Epithelial cell of proximal tubule (primary cell): Measurements from ENCODE around the gene PGM5. TPM values are rescaled to one million over a fixed set of nuclear protein-coding genes. Genes with fewer than 3 reads are reported as not detected.

Source experiments
- DNase-seq: peaks from one replicate; pipeline ENCODE4 v3.0.0-alpha.2; 2011; ENCODE audit warnings: low read depth
- H3K4me3 ChIP-seq: 2 replicates; pipeline ENCODE4 v1.5.1; 2011; ENCODE audit warnings: low read depth, mild to moderate bottlenecking, low read length
- total RNA-seq: library from RNA; depleted of rRNA; stranded (reverse); fragments of >200 nt; gene quantifications from 2 replicates; pipeline ENCODE4 v1.2.3, GENCODE V29; 2015
- TF ChIP-seq, protein P1 (sequence below): conservative IDR thresholded peaks from 2 replicates; pipeline ENCODE4 v1.5.1; 2012; ENCODE audit warnings: low read depth, mild to moderate bottlenecking, low read length

Gene PGM5
- total RNA-seq, 1 donor from 2014 or later = not detected

DNA sequence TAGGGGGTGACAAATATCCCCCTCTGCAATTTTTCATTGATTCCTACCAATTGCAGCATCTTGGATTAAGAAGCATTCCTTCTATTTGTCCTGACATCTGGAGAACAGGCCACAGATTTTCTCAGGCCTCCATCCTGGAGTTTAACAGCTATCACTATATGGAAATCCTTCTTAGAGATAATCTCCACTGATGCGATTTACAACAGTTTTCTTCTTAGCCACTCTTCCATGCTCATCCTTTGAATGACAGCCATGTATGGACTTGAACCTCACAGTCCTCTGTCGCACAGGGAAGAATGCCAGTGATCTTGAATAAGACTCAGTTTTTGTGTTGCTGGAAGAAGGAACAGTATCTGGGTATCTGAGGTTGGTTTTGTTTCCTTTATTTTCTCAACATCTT is 73.2 kb downstream of the PGM5 start:
- TF ChIP-seq, protein P1, sequence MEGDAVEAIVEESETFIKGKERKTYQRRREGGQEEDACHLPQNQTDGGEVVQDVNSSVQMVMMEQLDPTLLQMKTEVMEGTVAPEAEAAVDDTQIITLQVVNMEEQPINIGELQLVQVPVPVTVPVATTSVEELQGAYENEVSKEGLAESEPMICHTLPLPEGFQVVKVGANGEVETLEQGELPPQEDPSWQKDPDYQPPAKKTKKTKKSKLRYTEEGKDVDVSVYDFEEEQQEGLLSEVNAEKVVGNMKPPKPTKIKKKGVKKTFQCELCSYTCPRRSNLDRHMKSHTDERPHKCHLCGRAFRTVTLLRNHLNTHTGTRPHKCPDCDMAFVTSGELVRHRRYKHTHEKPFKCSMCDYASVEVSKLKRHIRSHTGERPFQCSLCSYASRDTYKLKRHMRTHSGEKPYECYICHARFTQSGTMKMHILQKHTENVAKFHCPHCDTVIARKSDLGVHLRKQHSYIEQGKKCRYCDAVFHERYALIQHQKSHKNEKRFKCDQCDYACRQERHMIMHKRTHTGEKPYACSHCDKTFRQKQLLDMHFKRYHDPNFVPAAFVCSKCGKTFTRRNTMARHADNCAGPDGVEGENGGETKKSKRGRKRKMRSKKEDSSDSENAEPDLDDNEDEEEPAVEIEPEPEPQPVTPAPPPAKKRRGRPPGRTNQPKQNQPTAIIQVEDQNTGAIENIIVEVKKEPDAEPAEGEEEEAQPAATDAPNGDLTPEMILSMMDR = no peak
- no peak overlapping the region for H3K4me3 ChIP-seq
- DNase-seq = no peak

DNA sequence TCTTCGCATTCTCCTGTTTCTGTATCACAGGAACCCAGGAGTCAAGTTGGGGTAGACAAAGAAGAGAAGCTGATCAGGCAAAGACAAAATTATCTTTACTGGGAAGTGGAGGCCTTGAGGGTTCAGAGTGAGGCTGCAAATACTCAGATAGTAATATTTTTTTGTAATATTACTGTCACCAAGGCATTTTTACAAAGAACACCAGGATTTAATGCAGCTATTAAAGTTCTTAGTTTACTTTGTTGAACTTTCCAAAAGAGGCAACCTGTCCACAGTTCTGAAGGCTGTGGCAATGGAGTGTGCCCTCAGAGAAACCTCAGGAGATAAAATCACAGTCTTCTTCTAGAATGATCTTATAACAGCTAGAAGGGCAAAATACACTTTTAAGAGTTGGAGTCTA is 74.9 kb downstream of the PGM5 start:
- no peak overlapping the region for H3K4me3 ChIP-seq
- DNase-seq = no peak
- TF ChIP-seq, protein P1 = no peak

DNA sequence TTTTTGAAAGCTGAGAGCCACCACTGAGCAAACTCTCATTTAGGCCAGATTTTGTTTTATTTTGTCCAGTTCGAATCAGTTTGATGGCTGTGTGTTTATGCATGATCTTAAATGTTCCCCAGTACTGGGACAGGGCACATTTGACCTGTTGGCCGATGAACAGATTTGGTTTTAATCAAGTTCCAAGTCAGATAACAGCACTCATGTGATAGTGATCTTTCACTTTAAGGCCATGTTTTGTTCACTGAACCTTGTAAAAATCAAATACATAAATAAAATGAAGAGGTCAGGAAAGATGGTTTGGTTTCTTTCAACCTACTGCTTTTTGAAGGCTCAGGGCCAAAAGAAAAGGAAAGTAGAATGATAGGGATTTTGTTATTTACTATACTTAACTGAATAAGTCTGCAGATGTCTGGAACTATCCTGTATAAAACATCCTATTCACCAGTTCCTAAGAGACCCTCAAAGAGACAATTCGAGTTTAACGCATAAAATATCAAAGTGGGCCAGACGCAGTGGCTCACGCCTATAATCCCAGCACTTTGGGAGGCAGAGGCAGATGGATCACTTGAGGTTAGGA is 77.2 kb downstream of the PGM5 start:
- no peak for DNase-seq
- H3K4me3 ChIP-seq = no peak overlapping the region
- TF ChIP-seq, protein P1 = no peak

DNA sequence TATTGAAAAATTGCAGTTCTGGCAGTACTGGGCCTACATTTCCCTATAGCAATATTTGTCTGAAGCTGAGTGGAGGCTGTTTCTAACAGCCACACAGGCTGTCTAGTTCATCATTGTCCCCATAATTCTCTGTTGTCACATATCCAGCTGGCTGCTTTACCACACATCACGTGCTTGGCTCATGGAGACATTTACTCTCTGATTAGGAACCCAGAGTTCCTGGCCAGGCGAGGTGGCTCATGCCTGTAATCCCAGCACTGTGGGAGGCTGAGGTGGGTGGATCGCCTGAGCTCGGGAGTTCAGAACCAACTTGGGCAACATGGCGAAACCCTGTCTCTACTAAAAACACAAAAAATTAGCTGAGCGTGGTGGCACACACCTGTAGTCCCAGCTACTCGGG is 81.4 kb downstream of the PGM5 start:
- no peak overlapping the region for H3K4me3 ChIP-seq
- DNase-seq = no peak
- TF ChIP-seq, protein P1 = no peak

DNA sequence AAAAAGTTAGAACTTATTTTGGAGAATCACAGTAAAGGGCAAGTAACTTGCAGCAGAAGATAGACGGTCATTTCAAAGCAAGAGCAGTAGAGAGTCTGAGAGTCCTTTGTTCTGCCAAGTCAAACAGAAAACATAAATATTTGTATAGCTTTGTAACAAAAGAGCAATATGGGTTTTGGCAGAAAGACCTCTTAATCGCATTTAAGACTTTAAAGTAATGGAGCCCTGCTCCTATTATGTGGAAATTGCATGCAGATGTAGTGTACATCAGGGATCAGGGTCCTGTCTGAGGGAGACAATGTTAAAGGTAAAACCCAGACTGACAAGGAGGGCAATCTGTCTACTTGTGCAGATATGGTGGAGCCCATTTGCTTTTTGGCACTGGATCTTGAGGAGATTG is 87.2 kb downstream of the PGM5 start:
- H3K4me3 ChIP-seq = no peak overlapping the region
- TF ChIP-seq, protein P1 = no peak
- no peak for DNase-seq

DNA sequence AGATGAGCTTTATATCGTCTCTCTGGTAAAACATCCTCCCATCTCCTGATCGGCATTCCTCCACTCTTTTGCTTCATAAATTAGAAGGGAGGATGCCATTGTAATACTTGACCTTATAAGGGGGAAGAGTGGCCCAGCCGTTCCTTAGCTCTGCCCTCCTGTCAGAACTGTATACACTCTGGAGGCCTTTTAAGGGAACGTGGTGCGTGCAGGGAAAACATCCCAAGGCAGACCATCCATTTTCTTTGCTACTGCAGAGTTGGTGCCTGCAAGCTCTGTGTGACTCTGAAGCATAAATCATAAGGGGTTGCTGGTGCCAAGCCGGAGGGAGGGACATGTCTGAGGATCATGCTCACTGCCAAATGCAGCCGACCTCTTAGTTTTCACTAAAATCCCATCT is 90.4 kb downstream of the PGM5 start:
- TF ChIP-seq, protein P1 = no peak

DNA sequence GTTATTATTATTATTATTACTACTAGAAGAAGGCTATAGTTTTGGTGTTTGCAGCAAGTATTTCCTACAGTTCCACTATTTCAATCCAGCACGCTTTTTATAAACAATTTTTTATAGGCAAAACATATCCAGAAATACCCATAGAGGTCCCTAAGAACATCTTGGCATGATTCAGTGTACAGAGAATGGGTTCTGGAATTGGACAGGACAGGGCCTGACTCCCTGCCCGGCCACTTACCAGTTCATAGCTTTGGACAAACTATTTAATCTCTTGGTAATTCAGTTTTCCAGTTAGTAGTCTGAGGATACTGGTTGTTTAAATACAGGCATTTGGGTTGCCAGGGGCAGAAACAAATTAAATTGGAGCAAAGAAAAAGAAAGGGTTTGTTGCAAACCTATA is 91.2 kb downstream of the PGM5 start:
- TF ChIP-seq, protein P1 = no peak
- no peak for DNase-seq
- no peak overlapping the region for H3K4me3 ChIP-seq

More for the DNA sequence above, 90.4 kb downstream of the PGM5 start:
- H3K4me3 ChIP-seq = no peak overlapping the region
- DNase-seq = no peak
